ENCODE data around the gene PDE11A. TPM values are rescaled to one million over a fixed set of nuclear protein-coding genes. Genes with fewer than 3 reads are reported as not detected.

The PDE11A gene
- total and polyA plus RNA-seq, 2 of the 8 experiments (the other 6 are each of a cell fraction or from before 2014, with no cell fraction given), result 0.19 to 0.23 TPM

GRCh38 chr2:177869912-177870311 is 202.7 kb downstream of the PDE11A start (continued):
- TF ChIP-seq CTCF (IDR thresholded peaks at IDR 0.05; ENCODE audit: control extremely low read depth in 1 of 3, insufficient read depth in 1 of 3, low read depth in 1 of 3, low read length in 3 of 3) (no peak), GTF2F1 (IDR thresholded peaks at IDR 0.05; ENCODE audit: borderline replicate concordance, low read depth, low read length) (no peak), RXRA (IDR thresholded peaks at IDR 0.05; ENCODE audit: insufficient read depth, low read depth, low read length) (no peak), JUN (IDR thresholded peaks at IDR 0.05; ENCODE audit: low read depth, low read length) (no peak), RBBP5 (IDR thresholded peaks at IDR 0.05; ENCODE audit: borderline replicate concordance, low read depth, low read length) (no peak), BACH1 (IDR thresholded peaks at IDR 0.05; ENCODE audit: low read length) (no peak), CEBPB (IDR thresholded peaks at IDR 0.05; ENCODE audit: low read depth, low read length) (no peak), SIN3A (conservative IDR thresholded peaks at IDR 0.05 in 1 of 2, IDR thresholded peaks at IDR 0.05 in 1 of 2; ENCODE audit: low read depth in 1 of 2, low read length in 2 of 2) (no peak), BCL11A (IDR thresholded peaks at IDR 0.05; ENCODE audit: low read depth in 2 of 2, low read length in 2 of 2) (no peak)

All from H1 (cell line).